Mesenchymal stem cell (in vitro differentiated cells and primary cell): Measurements from ENCODE around the gene SCLY.

Experiments used
- DNase-seq: peaks from one replicate; pipeline ENCODE4 v3.0.0-alpha.2; 2013
- H2AFZ ChIP-seq: one replicate; pipeline ENCODE4 v1.6.1; 2013; ENCODE audit warnings: low read depth, mild to moderate bottlenecking, control low read depth, inconsistent platforms, low read length, moderate library complexity
- H2AK5ac ChIP-seq: 2 replicates; pipeline ENCODE4 v1.6.1; 2013; ENCODE audit warnings: low read length, moderate library complexity, mild to moderate bottlenecking, inconsistent platforms; ENCODE audit not compliant: severe bottlenecking
- H2BK120ac ChIP-seq: one replicate; pipeline ENCODE4 v1.6.1; 2013; ENCODE audit warnings: low read depth, mild to moderate bottlenecking, inconsistent platforms, low read length, moderate library complexity
- H2BK12ac ChIP-seq, 2 experiments: one replicate each; pipeline ENCODE4 v1.6.1; 2013; ENCODE audit warnings: inconsistent platforms in 2 of 2, low read length in 2 of 2, mild to moderate bottlenecking in 2 of 2, moderate library complexity in 2 of 2, control low read depth in 1 of 2
- H2BK15ac ChIP-seq: one replicate; pipeline ENCODE4 v1.6.1; 2013; ENCODE audit warnings: mild to moderate bottlenecking, low read depth, inconsistent platforms; ENCODE audit not compliant: poor library complexity, severe bottlenecking
- H2BK5ac ChIP-seq: 2 replicates; pipeline ENCODE4 v1.6.1; 2013; ENCODE audit warnings: low read depth, mild to moderate bottlenecking, low read length, control low read depth, inconsistent platforms; ENCODE audit not compliant: poor library complexity, severe bottlenecking
- H3K14ac ChIP-seq, 2 experiments: one replicate each; pipeline ENCODE4 v1.6.1; 2013; ENCODE audit warnings: inconsistent platforms in 2 of 2, low read length in 2 of 2, control low read depth in 1 of 2, mild to moderate bottlenecking in 1 of 2, moderate library complexity in 1 of 2
- H3K18ac ChIP-seq, 2 experiments: one replicate each; pipeline ENCODE4 v1.6.1; 2013; ENCODE audit warnings: inconsistent platforms in 2 of 2, low read length in 2 of 2, control low read depth in 1 of 2, low read depth in 1 of 2, mild to moderate bottlenecking in 1 of 2
- H3K23ac ChIP-seq, 2 experiments: one replicate each; pipeline ENCODE4 v1.6.1; 2013; ENCODE audit warnings: inconsistent platforms in 2 of 2, low read length in 2 of 2, mild to moderate bottlenecking in 2 of 2, moderate library complexity in 2 of 2, control low read depth in 1 of 2
- H3K27ac ChIP-seq: 2 replicates; pipeline ENCODE4 v1.5.1; 2013; ENCODE audit warnings: mild to moderate bottlenecking, moderate library complexity, low read length, control low read depth, inconsistent platforms; ENCODE audit not compliant: poor library complexity, severe bottlenecking
- H3K27me3 ChIP-seq, 2 experiments: 2 replicates each; pipeline versions ENCODE4 v1.6.1 to v1.7.0; 2013; ENCODE audit warnings: low read length in 2 of 2, mild to moderate bottlenecking in 2 of 2, moderate library complexity in 2 of 2, control low read depth in 1 of 2, inconsistent platforms in 1 of 2; ENCODE audit not compliant: control insufficient read depth in 1 of 2, insufficient read depth in 1 of 2
- H3K36me3 ChIP-seq, 2 experiments: 2 replicates each; pipeline versions ENCODE4 v1.6.1 to v1.7.0; 2013; ENCODE audit warnings: low read length in 2 of 2, control low read depth in 1 of 2, inconsistent platforms in 1 of 2, low read depth in 1 of 2, mild to moderate bottlenecking in 1 of 2; ENCODE audit not compliant: insufficient read depth in 2 of 2, control insufficient read depth in 1 of 2
- H3K4ac ChIP-seq, 2 experiments: one replicate each; pipeline ENCODE4 v1.6.1; 2013; ENCODE audit warnings: inconsistent platforms in 2 of 2, low read length in 2 of 2, mild to moderate bottlenecking in 2 of 2, moderate library complexity in 2 of 2, control low read depth in 1 of 2, low read depth in 1 of 2
- H3K4me1 ChIP-seq: 2 replicates; pipeline ENCODE4 v1.6.1; 2013; ENCODE audit warnings: low read depth, low read length, control low read depth; ENCODE audit not compliant: control insufficient read depth, insufficient read depth
- H3K4me2 ChIP-seq: 2 replicates; pipeline ENCODE4 v1.6.1; 2013; ENCODE audit warnings: low read length, mild to moderate bottlenecking, inconsistent platforms; ENCODE audit not compliant: poor library complexity, severe bottlenecking
- H3K4me3 ChIP-seq, 2 experiments: 2 replicates each; pipeline versions ENCODE4 v1.5.1 to v1.7.0; 2013; ENCODE audit warnings: low read length in 2 of 2, mild to moderate bottlenecking in 2 of 2, control low read depth in 1 of 2, low read depth in 1 of 2; ENCODE audit not compliant: insufficient read depth in 1 of 2
- H3K79me1 ChIP-seq: replicated peaks from 2 replicates; pipeline ENCODE4 v1.6.1; 2013; ENCODE audit warnings: mild to moderate bottlenecking, control low read depth, low read length, inconsistent platforms; ENCODE audit not compliant: poor library complexity, severe bottlenecking
- H3K9ac ChIP-seq: 2 replicates; pipeline ENCODE4 v1.7.0; 2013; ENCODE audit warnings: mild to moderate bottlenecking, low read length, moderate library complexity
- H3K9me3 ChIP-seq: 2 replicates; pipeline ENCODE4 v1.7.0; 2013; ENCODE audit warnings: mild to moderate bottlenecking, low read length; ENCODE audit not compliant: control insufficient read depth
- H4K8ac ChIP-seq: one replicate; pipeline ENCODE4 v1.6.1; 2013; ENCODE audit warnings: inconsistent platforms, mild to moderate bottlenecking, low read length, moderate library complexity
- H4K91ac ChIP-seq: one replicate; pipeline ENCODE4 v1.6.1; 2013; ENCODE audit warnings: mild to moderate bottlenecking, low read length, inconsistent platforms
- WGBS: methylation state at CpG from one replicate; pipeline ENCODE4 v1.1.7; 2013; ENCODE audit warnings: mixed read lengths; 5-methylcytosine and 5-hydroxymethylcytosine counted together

SCLY gene

GRCh38 chr2:238082151-238082550, 21.4 kb downstream of the SCLY start:
- H2AK5ac ChIP-seq = no peak overlapping the region
- no peak overlapping the region for H4K8ac ChIP-seq
- no peak overlapping the region for H2AFZ ChIP-seq
- no peak overlapping the region for H3K18ac ChIP-seq
- H3K4me2 ChIP-seq = no peak overlapping the region
- H4K91ac ChIP-seq = peak overlapping the region; percentile 18
- H3K9ac ChIP-seq = no peak overlapping the region
- H3K4me3 ChIP-seq = no peak overlapping the region
- DNase-seq = no peak
- H2BK12ac ChIP-seq = no peak overlapping the region
- peaks cover 35 to 37% of the 10 kb centered on the region in 2 experiments for H3K36me3 ChIP-seq
- WGBS = 98% methylated on average over 17 of the region's 17 CpGs
- no peak overlapping the region for H3K23ac ChIP-seq
- H3K14ac ChIP-seq = no peak overlapping the region
- H2BK5ac ChIP-seq = no peak overlapping the region
- no peak overlapping the region for H3K27ac ChIP-seq
- no peak overlapping the region for H2BK15ac ChIP-seq
- H3K27me3 ChIP-seq = no peaks in the 10 kb centered on the region
- H3K4me1 ChIP-seq = no peaks in the 10 kb centered on the region
- H3K9me3 ChIP-seq = no peaks in the 10 kb centered on the region
- H3K79me1 ChIP-seq = peaks cover 7% of the 10 kb centered on the region
- no peak overlapping the region for H3K4ac ChIP-seq
- H2BK120ac ChIP-seq = no peak overlapping the region

- no peak overlapping the region for H3K23ac ChIP-seq
- no peak for DNase-seq
- no peak overlapping the region for H2BK5ac ChIP-seq
- no peaks in the 10 kb centered on the region for H3K27me3 ChIP-seq
- 98% methylated on average over 7 of the region's 7 CpGs for WGBS
- no peak overlapping the region for H3K4me3 ChIP-seq
- H2AFZ ChIP-seq = no peak overlapping the region
- H3K9me3 ChIP-seq = no peaks in the 10 kb centered on the region
- H2AK5ac ChIP-seq = no peak overlapping the region
- no peak overlapping the region for H3K4me2 ChIP-seq
- no peak overlapping the region for H4K91ac ChIP-seq
- no peak overlapping the region for H3K4ac ChIP-seq
- no peak overlapping the region for H3K14ac ChIP-seq
- H3K27ac ChIP-seq = no peak overlapping the region
- no peak overlapping the region for H4K8ac ChIP-seq
- H3K4me1 ChIP-seq = no peaks in the 10 kb centered on the region
- peaks cover 35 to 37% of the 10 kb centered on the region in 2 experiments for H3K36me3 ChIP-seq
- H2BK15ac ChIP-seq = no peak overlapping the region
- H3K9ac ChIP-seq = no peak overlapping the region
- no peak overlapping the region for H3K18ac ChIP-seq
- no peak overlapping the region for H2BK12ac ChIP-seq
- H3K79me1 ChIP-seq = peaks cover 7% of the 10 kb centered on the region
- no peak overlapping the region for H2BK120ac ChIP-seq
Observed at GRCh38 chr2:238082827-238083226, 22.0 kb downstream of the SCLY start.

- H3K36me3 ChIP-seq = peaks cover 35 to 37% of the 10 kb centered on the region in 2 experiments
- no peak overlapping the region for H2BK5ac ChIP-seq
- DNase-seq = no peak
- WGBS = 98% methylated on average over 5 of the region's 5 CpGs
- H3K18ac ChIP-seq = no peak overlapping the region
- no peak overlapping the region for H4K91ac ChIP-seq
- no peak overlapping the region for H2AFZ ChIP-seq
- no peak overlapping the region for H2AK5ac ChIP-seq
- no peak overlapping the region for H3K9ac ChIP-seq
- H3K23ac ChIP-seq = no peak overlapping the region
- no peak overlapping the region for H3K27ac ChIP-seq
- no peaks in the 10 kb centered on the region for H3K27me3 ChIP-seq
- H3K4me2 ChIP-seq = no peak overlapping the region
- H2BK12ac ChIP-seq = no peak overlapping the region
- H3K14ac ChIP-seq = no peak overlapping the region
- H4K8ac ChIP-seq = no peak overlapping the region
- peaks cover 7% of the 10 kb centered on the region for H3K79me1 ChIP-seq
- H3K4me3 ChIP-seq = no peak overlapping the region
- H3K4ac ChIP-seq = no peak overlapping the region
- no peak overlapping the region for H2BK120ac ChIP-seq
- H3K4me1 ChIP-seq = no peaks in the 10 kb centered on the region
- no peaks in the 10 kb centered on the region for H3K9me3 ChIP-seq
- no peak overlapping the region for H2BK15ac ChIP-seq
Observed at GRCh38 chr2:238083919-238084318, 23.1 kb downstream of the SCLY start.

- Histone ChIP-seq H2BK12ac (no peak overlapping the region), H4K91ac (no peak overlapping the region), H3K27me3 (no peaks in the 10 kb centered on the region), H3K79me1 (peaks cover 5% of the 10 kb centered on the region), H3K4me3 (no peak overlapping the region), H3K4me1 (no peaks in the 10 kb centered on the region), H3K36me3 (peaks cover 35 to 37% of the 10 kb centered on the region in 2 experiments), H3K9me3 (no peaks in the 10 kb centered on the region), H4K8ac (no peak overlapping the region), H2BK15ac (no peak overlapping the region), H3K18ac (no peak overlapping the region), H2AK5ac (no peak overlapping the region), H3K9ac (no peak overlapping the region), H3K27ac (no peak overlapping the region), H3K4ac (no peak overlapping the region), H2AFZ (no peak overlapping the region), H2BK5ac (no peak overlapping the region), H3K23ac (no peak overlapping the region), H3K4me2 (no peak overlapping the region), H2BK120ac (no peak overlapping the region), H3K14ac (no peak overlapping the region)
- DNase-seq = no peak
- 100% methylated on average over 6 of the region's 7 CpGs for WGBS
Observed at GRCh38 chr2:238084761-238085160, 24.0 kb downstream of the SCLY start.
